Endothelial cell of umbilical vein (primary cell): ENCODE data around the gene KIF3B. TPM values are rescaled to one million over a fixed set of nuclear protein-coding genes. Genes with fewer than 3 reads are reported as not detected.

Source experiments
- BruUV-seq: library from RNA; stranded (reverse); fragments of 400-500 nt; replicated peaks from 2 replicates; lab custom pipeline; 2021; lab: Mats Ljungman, UMichigan
- CTCF ChIA-PET: fragments of 300-600, 350-600 bp; sonication (Branson Sonifier 250); formaldehyde crosslinking; loops from one replicate; lab custom pipeline; 2021; ENCODE audit warnings: antibody characterized with exemption, inconsistent platforms; lab: Charles Lee
- POLR2A ChIA-PET: fragments of 300-600, 350-600 bp; sonication (Branson Sonifier 250); formaldehyde crosslinking; loops from one replicate; lab custom pipeline; 2021; ENCODE audit warnings: antibody characterized with exemption, inconsistent platforms; lab: Charles Lee
- DNase-seq: peaks from one replicate; pipeline ENCODE4 v3.0.0-alpha.2; 2011; ENCODE audit warnings: low read depth, low spot score
- FAIRE-seq: peaks from 2 replicates; lab custom pipeline; 2011; peaks lifted over from hg19 to GRCh38; lab: Jason Lieb, UNC
- H2AFZ ChIP-seq: 2 replicates; pipeline ENCODE4 v1.6.0; 2012; ENCODE audit warnings: low read depth, low read length, control low read depth, inconsistent platforms
- H3K27ac ChIP-seq: 2 replicates; pipeline ENCODE4 v1.5.1; 2011; ENCODE audit warnings: low read depth, mild to moderate bottlenecking, control low read depth, low read length, moderate library complexity; ENCODE audit not compliant: insufficient read depth
- H3K27me3 ChIP-seq, 2 experiments: 2 replicates each; pipeline versions ENCODE4 v1.6.0 to v1.6.1; 2011; ENCODE audit warnings: low read length in 2 of 2, mixed read lengths in 1 of 2; ENCODE audit not compliant: control insufficient read depth in 2 of 2, insufficient read depth in 2 of 2
- H3K36me3 ChIP-seq, 2 experiments: 2 replicates in 1 of 2; 3 replicates in 1 of 2; pipeline ENCODE4 v1.5.1; 2011; ENCODE audit warnings: low read length in 2 of 2, mild to moderate bottlenecking in 1 of 2, moderate library complexity in 1 of 2; ENCODE audit not compliant: control insufficient read depth in 2 of 2, insufficient read depth in 2 of 2; ENCODE audit errors: extremely low read depth in 1 of 2
- H3K4me1 ChIP-seq: 3 replicates; pipeline ENCODE4 v1.5.1; 2011; ENCODE audit warnings: mild to moderate bottlenecking, low read length; ENCODE audit not compliant: control insufficient read depth, insufficient read depth; ENCODE audit errors: extremely low read depth
- H3K4me2 ChIP-seq: 2 replicates; pipeline ENCODE4 v1.6.1; 2011; ENCODE audit warnings: low read length, control low read depth, mixed read lengths; ENCODE audit not compliant: insufficient read depth
- H3K4me3 ChIP-seq, 3 experiments: fragments of 200-600 bp in 1 of 3; sonication (generic), shearing (Covaris generic) in 1 of 3; replicated peaks in 1 of 3; 2 replicates each; pipeline ENCODE4 v1.5.1; 2011 to 2016; ENCODE audit warnings: control low read depth in 3 of 3, low read length in 3 of 3, mild to moderate bottlenecking in 2 of 3, inconsistent platforms in 1 of 3, low read depth in 1 of 3, moderate library complexity in 1 of 3; ENCODE audit not compliant: insufficient read depth in 1 of 3
- H3K79me2 ChIP-seq: 2 replicates; pipeline ENCODE4 v1.6.0; 2012; ENCODE audit warnings: low read length, inconsistent platforms; ENCODE audit not compliant: control insufficient read depth, insufficient read depth
- H3K9ac ChIP-seq: replicated peaks from 2 replicates; pipeline ENCODE3; 2011; ENCODE audit warnings: low read length, control low read depth; ENCODE audit not compliant: insufficient read depth; ENCODE audit errors: extremely low read depth
- H3K9me1 ChIP-seq: replicated peaks from 3 replicates; pipeline ENCODE4 v1.6.0; 2011; ENCODE audit warnings: mild to moderate bottlenecking, low read length; ENCODE audit not compliant: control insufficient read depth, insufficient read depth; ENCODE audit errors: extremely low read depth
- H3K9me3 ChIP-seq: replicated peaks from 2 replicates; pipeline ENCODE4 v1.5.1; 2012; ENCODE audit warnings: low read length, inconsistent platforms; ENCODE audit not compliant: control insufficient read depth, insufficient read depth
- H4K20me1 ChIP-seq: replicated peaks from 2 replicates; pipeline ENCODE3; 2011; ENCODE audit warnings: mild to moderate bottlenecking, low read length; ENCODE audit not compliant: control insufficient read depth, insufficient read depth; ENCODE audit errors: extremely low read depth
- EZH2 ChIP-seq: IDR thresholded peaks from 2 replicates; pipeline ENCODE4 v1.6.1; 2012; ENCODE audit warnings: borderline replicate concordance, low read depth, mild to moderate bottlenecking, moderate library complexity, low read length, inconsistent platforms; ENCODE audit not compliant: severe bottlenecking
- FOS ChIP-seq: IDR thresholded peaks from 2 replicates; pipeline ENCODE4 v1.6.1; 2011; ENCODE audit warnings: mild to moderate bottlenecking, low read length, moderate library complexity, borderline replicate concordance; ENCODE audit not compliant: insufficient read depth
- GATA2 ChIP-seq: IDR thresholded peaks from 2 replicates; pipeline ENCODE4 v1.7.0; 2011; ENCODE audit warnings: low read depth, mild to moderate bottlenecking, moderate library complexity, mixed read lengths, low read length; ENCODE audit not compliant: insufficient read length, insufficient read depth
- JUN ChIP-seq: IDR thresholded peaks from 2 replicates; pipeline ENCODE4 v1.6.1; 2011; ENCODE audit warnings: borderline replicate concordance, low read depth; ENCODE audit not compliant: insufficient read length, insufficient read depth
- MYC ChIP-seq: IDR thresholded peaks from one replicate; pipeline ENCODE4 v1.6.1; 2011; ENCODE audit warnings: mild to moderate bottlenecking, low read depth, low read length
- POLR2A ChIP-seq: IDR thresholded peaks from 2 replicates; pipeline ENCODE4 v1.6.1; 2012; ENCODE audit warnings: low read depth, mild to moderate bottlenecking, control low read depth, low read length
- POLR2AphosphoS5 ChIP-seq: IDR thresholded peaks from 2 replicates; pipeline ENCODE4 v1.6.1; 2012; ENCODE audit warnings: low read depth, mild to moderate bottlenecking, control low read depth, low read length, moderate library complexity; ENCODE audit not compliant: insufficient read depth
- dilution Hi-C: fragments of 300-500 bp; cut with MboI; formaldehyde crosslinking; loops from one replicate; pipeline ENCODE4 v1.15.0; 2019; ENCODE audit warnings: low sequenced_read_pairs; ENCODE audit not compliant: extremely low pct_ligation_motif_present
- intact Hi-C: fragments of 100-400 bp; cut with micrococcal nuclease; formaldehyde crosslinking; loops from one replicate; pipeline ENCODE4 v1.10.0; 2022
- polyA plus RNA-seq, 4 experiments: library from polyadenylated mRNA; depleted of rRNA in 3 of 4; stranded (reverse) in 3 of 4; unstranded in 1 of 4; fragments of >200 nt; gene quantifications; 2 replicates each; pipeline versions ENCODE4 v1.2.1 to v1.2.3, GENCODE V29; 2011 to 2012; ENCODE audit warnings: missing spikeins in 1 of 4
- total RNA-seq: library from RNA; stranded (reverse); gene quantifications from 2 replicates; pipeline ENCODE4 v1.2.3, GENCODE V29; 2021
- TF ChIP-seq, protein P1 (sequence below): IDR thresholded peaks from 2 replicates; pipeline ENCODE4 v1.6.1; 2011; ENCODE audit not compliant: insufficient read depth, insufficient read length
- TF ChIP-seq, protein P2 (sequence below), 2 donors: IDR thresholded peaks; 1 replicate in 1 of 2; 2 replicates in 1 of 2; pipeline ENCODE4 v1.5.1; 2011; ENCODE audit warnings: low read length in 2 of 2, mild to moderate bottlenecking in 2 of 2, moderate library complexity in 2 of 2, control low read depth in 1 of 2, inconsistent platforms in 1 of 2, low read depth in 1 of 2; ENCODE audit not compliant: insufficient read depth in 1 of 2; ENCODE audit errors: extremely low read depth in 1 of 2

Gene KIF3B
- total and polyA plus RNA-seq, 2 donors (not counting 3 experiments of a cell fraction or from before 2014, with no cell fraction given), result 14.5 to 25.1 TPM

DNA sequence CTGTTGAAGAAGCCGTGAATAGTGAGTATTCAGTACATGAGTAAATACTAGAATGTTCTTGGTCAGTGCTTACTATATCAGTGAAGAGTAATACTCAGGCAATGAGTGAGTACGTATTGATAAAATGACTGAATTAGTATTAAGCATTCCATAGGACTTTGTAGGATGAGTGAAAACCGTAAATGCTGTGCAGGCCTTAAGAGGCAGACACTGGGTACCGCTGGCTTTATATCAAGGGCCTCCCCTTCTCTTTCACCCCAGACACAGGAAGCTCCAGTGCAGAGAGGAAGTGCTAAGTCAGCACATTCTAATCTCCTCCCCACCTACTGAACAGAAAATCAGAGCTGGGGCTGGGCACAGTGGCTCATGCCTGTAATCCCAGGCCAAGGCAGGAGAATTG lies 45.6 kb upstream of the KIF3B start:
- BruUV-seq, result no TSS peak
- H3K9me1 ChIP-seq, result no peaks in the 10 kb centered on the region
- intact Hi-C loops, result no loop called here
- H3K4me1 ChIP-seq, result no peaks in the 10 kb centered on the region
- H3K36me3 ChIP-seq, result peaks cover 9 to 45% of the 10 kb centered on the region in 2 experiments
- no peak overlapping the region for H3K4me3 ChIP-seq
- H3K9me3 ChIP-seq, result no peaks in the 10 kb centered on the region
- H4K20me1 ChIP-seq, result no peaks in the 10 kb centered on the region
- no peak overlapping the region for H2AFZ ChIP-seq
- TF ChIP-seq GATA2 (no peak), POLR2A (no peak), JUN (no peak), POLR2AphosphoS5 (no peak), MYC (no peak), EZH2 (no peak), FOS (no peak)
- TF ChIP-seq, protein P1, sequence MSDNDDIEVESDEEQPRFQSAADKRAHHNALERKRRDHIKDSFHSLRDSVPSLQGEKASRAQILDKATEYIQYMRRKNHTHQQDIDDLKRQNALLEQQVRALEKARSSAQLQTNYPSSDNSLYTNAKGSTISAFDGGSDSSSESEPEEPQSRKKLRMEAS, result no peak
- TF ChIP-seq, protein P2, sequence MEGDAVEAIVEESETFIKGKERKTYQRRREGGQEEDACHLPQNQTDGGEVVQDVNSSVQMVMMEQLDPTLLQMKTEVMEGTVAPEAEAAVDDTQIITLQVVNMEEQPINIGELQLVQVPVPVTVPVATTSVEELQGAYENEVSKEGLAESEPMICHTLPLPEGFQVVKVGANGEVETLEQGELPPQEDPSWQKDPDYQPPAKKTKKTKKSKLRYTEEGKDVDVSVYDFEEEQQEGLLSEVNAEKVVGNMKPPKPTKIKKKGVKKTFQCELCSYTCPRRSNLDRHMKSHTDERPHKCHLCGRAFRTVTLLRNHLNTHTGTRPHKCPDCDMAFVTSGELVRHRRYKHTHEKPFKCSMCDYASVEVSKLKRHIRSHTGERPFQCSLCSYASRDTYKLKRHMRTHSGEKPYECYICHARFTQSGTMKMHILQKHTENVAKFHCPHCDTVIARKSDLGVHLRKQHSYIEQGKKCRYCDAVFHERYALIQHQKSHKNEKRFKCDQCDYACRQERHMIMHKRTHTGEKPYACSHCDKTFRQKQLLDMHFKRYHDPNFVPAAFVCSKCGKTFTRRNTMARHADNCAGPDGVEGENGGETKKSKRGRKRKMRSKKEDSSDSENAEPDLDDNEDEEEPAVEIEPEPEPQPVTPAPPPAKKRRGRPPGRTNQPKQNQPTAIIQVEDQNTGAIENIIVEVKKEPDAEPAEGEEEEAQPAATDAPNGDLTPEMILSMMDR (IDR thresholded peaks at IDR 0.05; ENCODE audit: extremely low read depth in 1 of 2, insufficient read depth in 1 of 2, low read depth in 1 of 2, low read length in 2 of 2), result no peak
- POLR2A ChIA-PET, result no interaction called here
- H3K27me3 ChIP-seq, result no peaks in the 10 kb centered on the region
- peak; percentile 24 for DNase-seq
- CTCF ChIA-PET, result interaction anchor here (1.1 kb wide), 1 partner anchor 14 kb away, joined by 3 read pairs; no protein-coding TSS in a partner anchor
- no peak overlapping the region for H3K9ac ChIP-seq
- dilution Hi-C loops, result no loop called here
- no peak overlapping the region for H3K4me2 ChIP-seq
- no peak overlapping the region for H3K27ac ChIP-seq
- no peaks in the 10 kb centered on the region for H3K79me2 ChIP-seq
- peak; percentile 70 for FAIRE-seq
